Fibroblast of the aortic adventitia (primary cell): ENCODE measurements around the gene MED12. TPM values are rescaled to one million over a fixed set of nuclear protein-coding genes. Genes with fewer than 3 reads are reported as not detected.

Experiments used
- DNase-seq: peaks from one replicate; pipeline ENCODE4 v3.0.0-alpha.2; 2010; ENCODE audit warnings: low read depth
- H3K4me3 ChIP-seq: 2 replicates; pipeline ENCODE4 v1.5.1; 2011; ENCODE audit warnings: low read depth, mild to moderate bottlenecking, control low read depth, low read length, moderate library complexity
- total RNA-seq: library from RNA; depleted of rRNA; stranded (reverse); fragments of >200 nt; gene quantifications from 2 replicates; pipeline ENCODE4 v1.2.3, GENCODE V29; 2012; ENCODE audit warnings: low replicate concordance
- TF ChIP-seq, protein P1 (sequence below): IDR thresholded peaks from 2 replicates; pipeline ENCODE4 v1.5.1; 2011; ENCODE audit warnings: mild to moderate bottlenecking, low read length, control low read depth, inconsistent platforms; ENCODE audit not compliant: insufficient read depth

MED12 gene
- total RNA-seq, 1 donor = 24.3 TPM

DNA sequence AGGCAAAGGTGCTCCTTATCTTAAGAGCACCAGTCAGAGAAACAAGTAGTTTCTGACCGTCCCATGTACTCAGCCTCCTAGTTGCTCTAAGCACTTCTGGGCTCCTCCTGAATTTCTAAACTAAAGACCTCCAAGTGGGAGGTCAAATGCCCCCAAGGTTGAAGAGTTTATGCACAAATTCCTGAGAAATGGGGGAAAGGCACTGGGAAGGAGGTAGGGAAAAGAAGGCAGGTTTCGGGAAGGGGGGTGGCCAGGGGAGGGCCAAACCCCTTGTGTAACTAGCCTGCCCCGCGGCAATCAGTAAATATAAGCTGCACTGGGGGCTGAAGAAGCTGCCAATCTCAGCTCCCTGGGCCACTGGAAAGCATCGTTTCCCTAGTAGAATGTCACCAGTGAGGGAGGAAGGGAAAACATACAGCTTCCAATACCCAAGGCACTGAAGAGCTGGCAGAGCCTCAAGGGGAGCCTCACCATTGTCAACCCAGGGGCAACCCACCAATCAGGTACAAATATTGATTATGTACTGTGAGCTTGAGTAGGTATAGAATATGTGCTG, 19.4 kb upstream of the MED12 start:
- TF ChIP-seq, protein P1, sequence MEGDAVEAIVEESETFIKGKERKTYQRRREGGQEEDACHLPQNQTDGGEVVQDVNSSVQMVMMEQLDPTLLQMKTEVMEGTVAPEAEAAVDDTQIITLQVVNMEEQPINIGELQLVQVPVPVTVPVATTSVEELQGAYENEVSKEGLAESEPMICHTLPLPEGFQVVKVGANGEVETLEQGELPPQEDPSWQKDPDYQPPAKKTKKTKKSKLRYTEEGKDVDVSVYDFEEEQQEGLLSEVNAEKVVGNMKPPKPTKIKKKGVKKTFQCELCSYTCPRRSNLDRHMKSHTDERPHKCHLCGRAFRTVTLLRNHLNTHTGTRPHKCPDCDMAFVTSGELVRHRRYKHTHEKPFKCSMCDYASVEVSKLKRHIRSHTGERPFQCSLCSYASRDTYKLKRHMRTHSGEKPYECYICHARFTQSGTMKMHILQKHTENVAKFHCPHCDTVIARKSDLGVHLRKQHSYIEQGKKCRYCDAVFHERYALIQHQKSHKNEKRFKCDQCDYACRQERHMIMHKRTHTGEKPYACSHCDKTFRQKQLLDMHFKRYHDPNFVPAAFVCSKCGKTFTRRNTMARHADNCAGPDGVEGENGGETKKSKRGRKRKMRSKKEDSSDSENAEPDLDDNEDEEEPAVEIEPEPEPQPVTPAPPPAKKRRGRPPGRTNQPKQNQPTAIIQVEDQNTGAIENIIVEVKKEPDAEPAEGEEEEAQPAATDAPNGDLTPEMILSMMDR = no peak
- no peak for DNase-seq

DNA sequence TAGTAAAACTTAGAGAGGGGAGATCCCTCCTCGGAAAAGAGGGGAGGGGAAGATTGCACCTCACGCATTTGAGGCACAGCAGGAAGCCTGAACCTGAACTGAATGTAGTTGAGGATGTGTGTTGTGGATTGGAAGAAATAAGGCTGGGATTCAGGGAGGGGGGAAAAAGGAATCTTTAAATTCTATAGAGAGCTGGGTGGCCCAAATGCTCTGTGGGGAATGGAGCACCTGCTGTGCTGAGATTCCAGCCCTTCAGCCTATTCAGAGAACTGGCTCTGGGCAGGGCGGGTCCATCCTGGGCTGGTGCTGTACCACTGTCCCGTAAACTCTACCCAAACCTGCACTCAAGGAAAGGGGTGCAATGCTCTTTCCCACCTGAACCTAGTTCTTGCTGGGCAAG, 18.7 kb upstream of the MED12 start:
- TF ChIP-seq, protein P1 = no peak
- no peak overlapping the region for H3K4me3 ChIP-seq
- DNase-seq = no peak

More for the DNA sequence above, 19.4 kb upstream of the MED12 start:
- H3K4me3 ChIP-seq = no peak overlapping the region

DNA sequence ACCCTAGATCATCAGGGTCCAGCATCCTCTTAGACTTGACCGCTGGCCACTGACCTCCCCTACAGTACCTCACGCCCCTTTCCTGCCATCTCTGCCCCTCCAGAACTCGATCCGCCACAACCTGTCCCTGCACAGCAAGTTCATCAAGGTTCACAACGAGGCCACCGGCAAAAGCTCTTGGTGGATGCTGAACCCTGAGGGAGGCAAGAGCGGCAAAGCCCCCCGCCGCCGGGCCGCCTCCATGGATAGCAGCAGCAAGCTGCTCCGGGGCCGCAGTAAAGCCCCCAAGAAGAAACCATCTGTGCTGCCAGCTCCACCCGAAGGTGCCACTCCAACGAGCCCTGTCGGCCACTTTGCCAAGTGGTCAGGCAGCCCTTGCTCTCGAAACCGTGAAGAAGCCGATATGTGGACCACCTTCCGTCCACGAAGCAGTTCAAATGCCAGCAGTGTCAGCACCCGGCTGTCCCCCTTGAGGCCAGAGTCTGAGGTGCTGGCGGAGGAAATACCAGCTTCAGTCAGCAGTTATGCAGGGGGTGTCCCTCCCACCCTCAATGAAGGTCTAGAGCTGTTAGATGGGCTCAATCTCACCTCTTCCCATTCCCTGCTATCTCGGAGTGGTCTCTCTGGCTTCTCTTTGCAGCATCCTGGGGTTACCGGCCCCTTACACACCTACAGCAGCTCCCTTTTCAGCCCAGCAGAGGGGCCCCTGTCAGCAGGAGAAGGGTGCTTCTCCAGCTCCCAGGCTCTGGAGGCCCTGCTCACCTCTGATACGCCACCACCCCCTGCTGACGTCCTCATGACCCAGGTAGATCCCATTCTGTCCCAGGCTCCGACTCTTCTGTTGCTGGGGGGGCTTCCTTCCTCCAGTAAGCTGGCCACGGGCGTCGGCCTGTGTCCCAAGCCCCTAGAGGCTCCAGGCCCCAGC, 17.6 kb upstream of the MED12 start:
- TF ChIP-seq, protein P1 = no peak
- DNase-seq = no peak
- H3K4me3 ChIP-seq = no peak overlapping the region

DNA sequence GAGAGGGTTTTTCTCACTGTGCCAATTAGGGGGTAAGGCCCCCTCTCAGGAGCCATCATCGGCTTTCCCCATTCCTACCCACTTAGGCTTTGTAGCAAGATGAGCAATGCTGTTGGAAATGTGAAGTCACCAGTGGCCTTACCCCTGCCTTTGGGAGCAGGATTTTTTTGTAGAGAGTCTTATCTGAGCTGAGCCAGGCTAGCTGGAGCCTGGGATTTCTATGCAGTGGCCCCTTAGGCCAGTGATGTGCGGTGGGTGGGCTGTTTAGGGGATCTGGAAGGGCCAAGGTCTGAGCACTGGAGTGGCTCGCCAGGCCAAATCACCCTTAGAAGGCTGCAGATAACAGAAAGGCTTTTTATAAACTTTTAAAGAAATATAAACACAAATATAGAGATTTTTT, 16.1 kb upstream of the MED12 start:
- TF ChIP-seq, protein P1 = no peak
- no peak overlapping the region for H3K4me3 ChIP-seq
- DNase-seq = no peak

DNA sequence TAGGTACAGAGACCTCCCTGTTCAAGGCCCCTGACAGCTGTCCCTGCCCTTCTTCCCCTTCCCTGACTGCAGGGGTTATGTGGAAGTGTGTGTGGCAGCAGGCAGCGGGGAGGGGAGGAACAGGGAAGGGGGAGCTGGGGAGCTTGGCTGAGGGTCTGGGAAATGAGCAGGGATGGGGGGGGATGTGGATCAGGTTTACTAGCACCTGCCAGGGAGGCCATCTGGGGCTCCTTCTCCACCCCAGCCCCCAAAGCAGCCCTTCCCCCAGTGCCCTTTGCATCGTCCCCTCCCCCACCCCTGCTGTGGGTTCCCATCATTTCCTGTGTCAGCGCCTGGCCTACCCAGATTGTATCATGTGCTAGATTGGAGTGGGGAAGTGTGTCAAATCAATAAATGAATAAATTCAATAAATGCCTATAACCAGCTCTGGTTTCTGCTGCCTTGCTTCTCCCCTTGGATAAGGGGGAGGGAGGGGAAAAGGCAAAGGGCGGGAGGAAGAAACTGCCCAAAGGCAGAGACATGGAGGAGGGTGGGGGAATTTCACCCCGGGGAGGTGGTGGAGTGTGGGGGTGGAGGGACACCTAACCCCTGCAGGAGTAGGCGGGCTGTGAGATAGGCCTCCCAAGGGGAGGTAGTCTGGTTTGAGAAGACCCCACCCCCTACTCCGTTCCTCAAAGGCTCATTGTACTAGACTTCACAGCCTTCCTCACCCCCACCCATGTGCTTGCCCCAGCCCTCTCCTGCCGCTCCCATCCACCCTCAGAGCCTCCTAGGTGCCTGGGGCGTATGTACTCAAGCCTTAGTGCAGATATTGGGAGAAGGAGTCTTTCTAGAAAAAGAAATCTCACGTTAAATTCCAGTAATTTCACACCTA, 15.0 kb upstream of the MED12 start:
- TF ChIP-seq, protein P1 = no peak
- DNase-seq = no peak
- no peak overlapping the region for H3K4me3 ChIP-seq

DNA sequence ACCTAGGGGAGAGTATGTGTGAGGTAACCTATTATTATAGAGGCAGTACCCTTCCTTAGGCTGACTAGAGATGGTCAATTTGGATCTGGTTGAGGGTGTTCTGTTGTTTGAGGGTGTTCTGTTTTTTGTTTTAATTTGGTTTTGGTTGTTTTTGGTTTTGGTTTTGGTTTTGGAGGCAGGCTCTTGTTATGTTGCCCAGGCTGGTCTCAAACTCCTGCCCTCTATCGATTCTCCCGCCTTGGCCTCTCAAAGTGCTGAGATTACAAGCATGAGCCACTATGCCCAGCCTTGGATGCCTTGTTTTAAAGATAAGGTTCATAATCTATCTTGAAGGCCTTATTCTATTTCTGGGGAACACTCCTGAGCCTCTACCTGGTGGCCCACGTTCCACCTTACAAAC, 12.8 kb upstream of the MED12 start:
- no peak for DNase-seq
- TF ChIP-seq, protein P1 = no peak
- H3K4me3 ChIP-seq = no peak overlapping the region
